Measurements from ENCODE around the gene FAM161B. TPM values are rescaled to one million over a fixed set of nuclear protein-coding genes. Genes with fewer than 3 reads are reported as not detected.

Gene FAM161B
- total and polyA plus RNA-seq, 2 of the 8 experiments (the other 6 are each of a cell fraction or from before 2014, with no cell fraction given) = 0.14 to 0.32 TPM

- TF ChIP-seq RNF2 (IDR thresholded peaks at IDR 0.05; ENCODE audit: borderline replicate concordance, low read depth, low read length, missing control alignments, poor library complexity, severe bottlenecking) (no peak), TAF7 (optimal IDR thresholded peaks at IDR 0.05; ENCODE audit: borderline replicate concordance, low read depth, low read length) (no peak), CTBP2 (IDR thresholded peaks at IDR 0.05; ENCODE audit: borderline replicate concordance, insufficient read depth, insufficient read length, low read length) (no peak), ASH2L (IDR thresholded peaks at IDR 0.05; ENCODE audit: low read length) (no peak), HDAC2 (IDR thresholded peaks at IDR 0.05; ENCODE audit: borderline replicate concordance in 1 of 2, low read depth in 2 of 2, low read length in 2 of 2) (no peak), RBBP5 (IDR thresholded peaks at IDR 0.05; ENCODE audit: borderline replicate concordance, low read depth, low read length) (no peak), SUZ12 (IDR thresholded peaks at IDR 0.05; ENCODE audit: low read length) (no peak)
Measured at GRCh38 chr14:73988065-73988464, 38.2 kb upstream of the FAM161B start (continued).
